ENCODE measurements around the gene SLIT3.

The SLIT3 gene

GRCh38 chr5:168697034-168697720 is 603.8 kb downstream of the SLIT3 start:
- no peak for DNase-seq (ENCODE audit: low read depth)

DNA sequence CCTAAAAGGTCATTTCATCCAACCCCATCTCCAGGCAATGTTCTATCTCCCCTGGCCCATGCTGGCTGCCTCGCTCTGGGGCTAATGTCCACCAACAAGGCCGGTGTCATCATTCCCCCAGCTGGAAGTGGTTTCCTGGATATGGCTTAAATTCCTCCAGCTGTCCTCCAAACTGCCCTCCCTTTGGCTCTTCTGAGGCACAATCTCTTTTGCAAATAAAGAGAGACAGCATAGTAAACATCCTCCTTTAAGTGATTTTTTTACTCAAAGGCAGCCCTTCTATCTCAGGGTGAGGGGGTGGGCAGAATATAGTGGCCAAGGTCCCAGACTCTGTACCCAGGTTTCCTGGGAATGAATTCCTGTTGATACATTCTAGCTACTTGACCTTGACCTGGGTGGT is 604.3 kb downstream of the SLIT3 start:
- no peak for DNase-seq (ENCODE audit: low read depth)

- no peak for DNase-seq (ENCODE audit: low read depth)
Measured at GRCh38 chr5:168695301-168695835, 605.6 kb downstream of the SLIT3 start.

GRCh38 chr5:168694289-168694688 is 606.6 kb downstream of the SLIT3 start:
- no peak for DNase-seq (ENCODE audit: low read depth)

GRCh38 chr5:168693883-168694282 is 607.1 kb downstream of the SLIT3 start:
- DNase-seq (ENCODE audit: low read depth), result no peak

- no peak for DNase-seq (ENCODE audit: low read depth)
Measured at GRCh38 chr5:168693297-168693696, 607.6 kb downstream of the SLIT3 start.

- DNase-seq (ENCODE audit: low read depth), result no peak
Measured at GRCh38 chr5:168691891-168692290, 609.0 kb downstream of the SLIT3 start.

- no peak for DNase-seq (ENCODE audit: low read depth)
Measured at GRCh38 chr5:168689260-168689659, 611.7 kb downstream of the SLIT3 start.

DNA sequence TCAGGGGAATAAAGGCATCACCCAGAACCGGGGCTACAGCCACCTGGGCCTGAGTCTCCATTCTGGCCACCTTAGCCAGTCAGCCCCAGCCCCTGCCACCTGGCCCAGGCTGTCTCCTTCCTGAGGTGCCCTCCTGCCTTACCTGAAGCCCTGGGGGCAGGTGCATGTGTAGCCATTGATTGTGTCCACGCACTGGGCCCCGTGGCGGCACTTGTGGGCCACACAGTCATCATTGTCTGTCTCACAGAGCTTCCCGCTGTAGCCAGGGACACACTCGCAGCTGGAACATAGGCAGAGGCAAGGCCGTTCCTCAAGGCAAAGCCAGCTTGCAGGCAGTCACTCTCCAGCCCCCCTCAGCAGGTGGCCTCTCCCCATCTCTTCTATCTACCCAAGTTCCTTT is 614.1 kb downstream of the SLIT3 start:
- DNase-seq (ENCODE audit: low read depth), result no peak

DNA sequence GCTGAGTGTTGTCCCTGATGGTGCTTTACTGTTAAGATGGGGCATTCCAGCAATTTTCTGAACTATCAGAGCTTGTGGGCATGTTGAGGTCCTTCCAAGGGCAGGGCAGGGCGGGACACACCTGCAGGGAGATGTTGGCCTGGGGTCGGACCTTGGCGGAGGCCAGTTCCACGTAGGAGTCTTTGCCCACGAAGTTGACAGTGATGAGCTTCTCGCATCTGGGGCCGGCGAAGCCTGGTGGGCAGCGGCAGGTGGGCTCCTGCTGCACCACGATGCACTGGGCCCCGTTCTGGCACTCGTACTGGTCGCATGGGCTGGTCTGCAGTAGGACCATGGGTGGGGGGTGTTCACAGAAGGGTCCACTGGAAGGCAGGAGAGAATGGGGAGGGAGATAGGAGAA is 615.4 kb downstream of the SLIT3 start:
- DNase-seq (ENCODE audit: low read depth), result no peak

DNA sequence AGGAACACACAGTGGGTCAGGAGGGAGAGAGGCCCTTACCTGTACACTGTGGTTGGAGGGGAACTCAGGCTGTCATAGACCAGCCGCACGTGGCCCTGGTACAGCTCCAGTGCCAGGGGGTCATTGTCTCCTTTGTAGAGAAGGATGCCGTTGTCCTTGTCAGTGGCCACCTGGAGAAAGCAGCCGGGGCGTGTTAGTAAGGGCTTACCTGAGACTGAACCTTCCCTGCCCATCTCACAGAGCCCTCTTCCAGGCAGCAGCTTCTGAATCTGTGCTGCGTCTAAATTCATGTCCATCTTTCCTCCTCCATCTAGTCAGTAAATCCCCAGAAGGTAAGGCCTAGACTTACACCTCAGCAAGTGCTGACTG is 617.0 kb downstream of the SLIT3 start:
- DNase-seq (ENCODE audit: low read depth), result no peak

DNA sequence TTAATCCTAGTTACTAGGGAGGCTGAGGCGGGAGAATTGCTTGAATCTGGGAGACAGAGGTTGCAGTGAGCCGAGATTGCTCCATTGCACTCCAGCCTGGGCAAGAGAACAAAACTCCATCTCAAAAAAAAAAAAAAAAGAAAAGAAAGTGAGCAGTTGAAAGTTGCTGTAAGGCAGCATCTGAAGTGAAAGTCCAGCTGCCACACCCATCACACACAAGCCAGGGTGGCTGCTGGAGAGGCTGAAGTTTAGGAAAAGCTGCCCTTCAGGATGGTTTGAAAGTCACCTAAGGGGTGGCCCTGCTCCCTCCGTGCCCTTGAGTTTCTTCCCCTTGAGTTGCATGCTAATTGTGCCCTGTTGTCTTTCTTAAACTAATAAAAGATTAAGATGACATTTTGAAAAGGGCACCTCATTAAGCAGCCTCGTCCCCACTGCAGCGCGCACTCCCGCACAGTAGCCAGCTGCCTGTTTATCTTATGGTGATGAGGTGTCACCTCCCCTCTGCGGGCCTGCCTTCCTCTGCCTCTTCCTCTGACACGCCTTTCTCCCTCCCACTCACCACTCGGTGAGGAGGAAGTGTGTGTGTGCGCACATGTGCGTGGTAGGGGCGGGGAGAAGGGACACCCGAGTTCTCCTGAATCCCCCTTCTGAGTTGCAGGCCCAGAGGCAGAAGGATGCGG is 617.6 kb downstream of the SLIT3 start:
- peak; percentile 41 for DNase-seq (ENCODE audit: low read depth)

- no peak for DNase-seq (ENCODE audit: low read depth)
Measured at GRCh38 chr5:168681556-168682183, 619.3 kb downstream of the SLIT3 start.

DNA sequence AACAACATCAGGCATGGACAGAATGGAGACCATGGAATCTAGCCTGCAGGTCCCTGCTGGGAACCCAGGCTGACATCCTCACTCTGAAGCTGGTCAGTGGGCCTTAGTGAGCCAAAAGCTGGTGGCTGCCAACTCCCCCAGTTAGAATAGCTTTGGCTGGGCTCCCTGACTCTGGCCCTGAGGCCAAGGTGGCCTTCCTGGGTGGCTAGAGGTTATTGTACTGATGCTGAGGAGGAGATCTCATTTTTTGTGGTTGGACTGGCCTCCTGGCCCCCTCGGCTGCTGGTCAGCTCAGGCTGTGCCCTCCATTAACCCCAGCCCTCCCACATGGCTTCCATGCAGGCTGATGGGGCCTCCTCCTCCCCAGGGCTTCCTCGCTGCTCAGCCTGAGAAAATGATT is 620.5 kb downstream of the SLIT3 start:
- no peak for DNase-seq (ENCODE audit: low read depth)

DNA sequence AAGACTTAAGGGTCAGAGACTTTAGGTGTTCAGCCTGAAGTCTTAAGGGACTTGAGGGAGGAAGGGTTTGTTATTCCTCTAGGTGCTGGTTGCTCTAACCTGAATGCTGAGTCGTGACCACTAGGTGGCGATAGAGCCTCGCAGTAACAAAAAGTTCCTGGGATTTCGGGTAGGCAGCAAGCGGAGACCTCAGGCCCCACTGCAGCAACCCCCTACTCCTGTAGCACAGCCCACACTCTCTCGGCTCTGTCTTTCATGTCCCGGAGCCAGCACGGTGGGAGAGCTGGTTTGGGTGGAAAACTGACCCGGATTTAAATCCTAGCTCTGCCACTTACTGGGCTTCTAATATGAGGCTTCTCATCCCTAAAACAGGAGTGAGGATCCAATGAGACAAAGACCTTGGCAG is 621.4 kb downstream of the SLIT3 start:
- peak; percentile 37 for DNase-seq (ENCODE audit: low read depth)

GRCh38 chr5:168676501-168676900 is 624.4 kb downstream of the SLIT3 start:
- no peak for DNase-seq (ENCODE audit: low read depth)

DNA sequence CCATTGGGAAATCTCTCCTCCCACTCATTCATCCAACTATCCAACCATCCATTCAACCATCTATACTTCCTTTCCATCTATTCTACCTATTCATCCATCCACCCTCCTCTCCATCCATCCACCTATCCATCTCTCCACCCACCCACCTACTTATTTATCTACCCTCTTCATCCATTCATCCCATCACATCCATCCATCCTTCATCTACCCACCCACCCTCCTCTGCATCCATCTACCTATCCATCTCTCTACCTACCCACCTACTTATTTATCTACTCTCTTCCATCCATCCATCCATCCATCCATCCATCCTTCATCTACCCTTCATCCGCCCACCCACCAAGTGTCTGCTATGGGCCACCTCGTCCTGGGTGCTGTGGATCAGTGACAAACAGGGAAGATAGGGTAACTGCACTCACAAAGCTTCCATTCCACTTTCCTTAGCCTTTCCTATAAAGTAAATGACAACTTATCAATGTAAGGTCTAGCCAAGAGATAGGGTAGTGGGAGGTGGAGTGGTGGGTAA is 625.0 kb downstream of the SLIT3 start:
- no peak for DNase-seq (ENCODE audit: low read depth)

DNA sequence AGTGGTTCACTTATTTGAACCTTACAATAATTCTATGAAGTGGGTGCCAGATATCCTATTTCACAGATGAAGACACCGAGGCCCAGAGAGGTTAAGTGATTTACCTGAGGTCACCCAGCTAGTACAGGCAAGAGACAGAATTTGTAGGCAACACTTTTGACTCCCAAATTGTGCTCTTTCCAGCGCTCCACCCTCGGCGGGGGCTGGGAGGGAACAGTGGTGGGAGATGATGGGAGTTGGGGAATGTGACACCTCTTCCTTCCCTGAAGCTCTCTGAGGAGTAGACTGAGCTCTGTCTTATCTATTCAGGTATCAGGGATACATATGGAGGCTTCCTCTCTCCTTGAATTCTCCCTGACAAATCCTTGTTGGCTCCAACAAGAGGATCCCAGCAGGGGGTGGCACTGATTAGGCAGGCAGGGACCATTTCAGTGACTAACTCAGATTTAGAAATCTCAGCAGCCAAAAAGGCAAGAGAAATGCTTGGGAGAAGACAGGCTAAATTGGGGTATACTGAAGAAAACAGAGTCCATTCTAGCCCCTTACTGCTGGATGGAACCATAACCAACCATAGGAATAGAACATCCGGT is 626.0 kb downstream of the SLIT3 start:
- no peak for DNase-seq (ENCODE audit: low read depth)

DNA sequence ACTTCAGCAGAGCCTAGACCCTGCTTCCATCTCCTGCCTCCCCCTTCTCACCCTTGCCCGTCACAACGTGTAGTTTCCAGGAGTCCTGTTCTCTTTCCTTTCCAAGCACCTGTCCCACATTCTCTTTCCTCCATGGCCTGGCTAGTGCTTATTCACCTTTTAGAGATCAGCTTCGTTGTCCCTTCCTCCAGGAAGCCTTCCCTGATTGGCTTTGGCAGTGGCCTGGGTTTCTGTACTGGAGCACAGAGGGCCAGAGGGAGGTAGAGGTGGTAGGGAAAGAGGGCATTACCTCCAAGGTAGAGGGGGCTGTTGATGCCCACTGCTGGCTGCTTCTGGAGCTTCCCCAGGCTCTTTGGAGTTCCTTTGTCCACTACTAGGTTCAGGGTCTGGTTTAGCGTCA is 628.1 kb downstream of the SLIT3 start:
- no peak for DNase-seq (ENCODE audit: low read depth)

DNA sequence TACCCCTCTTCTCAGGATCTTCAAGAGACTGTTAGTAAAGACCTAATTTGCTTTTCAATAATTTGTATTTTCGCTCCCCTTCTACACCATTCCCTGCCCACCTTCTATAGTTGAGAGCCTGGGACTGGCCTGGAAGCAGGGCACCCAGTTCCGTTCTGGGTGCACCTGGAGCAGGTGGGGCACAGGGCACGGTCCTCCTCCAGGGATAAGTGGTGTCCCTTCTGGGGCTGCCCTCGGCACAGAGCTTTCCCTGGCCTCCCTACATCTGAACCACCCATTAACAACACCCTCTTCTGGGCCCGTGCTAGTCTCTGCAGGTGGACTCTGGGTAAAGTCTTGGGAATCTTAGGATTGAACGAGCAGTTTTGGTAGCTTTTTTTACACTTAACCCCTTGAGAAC is 628.9 kb downstream of the SLIT3 start:
- DNase-seq (ENCODE audit: low read depth), result no peak

- no peak for DNase-seq (ENCODE audit: low read depth)
Measured at GRCh38 chr5:168670881-168671575, 629.9 kb downstream of the SLIT3 start.

All from stimulated activated CD4-positive, alpha-beta T cell treated with anti-CD3 and anti-CD28 coated beads, Interleukin-2, amount 100 ng/mL, for 4 hours (primary cell).